Measurements from ENCODE around the gene SLIT1.

Gene SLIT1

DNA sequence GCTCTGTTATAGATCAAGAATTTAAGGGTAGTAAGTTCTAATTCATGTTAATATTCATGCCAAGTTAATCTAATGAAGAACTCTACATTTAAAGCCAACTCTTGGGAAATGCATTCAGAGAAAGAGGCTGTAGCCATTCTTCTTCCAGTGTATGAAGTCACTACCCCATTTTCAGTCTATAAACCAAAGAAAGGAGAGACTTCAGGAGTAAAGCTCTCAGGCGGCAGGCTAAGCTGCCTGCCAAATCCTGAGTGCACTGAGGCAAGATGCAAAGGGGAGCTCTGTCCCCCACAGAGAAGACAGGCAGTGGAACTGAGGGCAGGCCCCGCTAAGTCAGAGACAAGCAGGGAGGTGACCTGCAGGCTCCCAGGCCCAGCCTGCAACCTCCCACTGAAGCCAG is 41.5 kb downstream of the SLIT1 start:
- TF ChIP-seq, protein P1, sequence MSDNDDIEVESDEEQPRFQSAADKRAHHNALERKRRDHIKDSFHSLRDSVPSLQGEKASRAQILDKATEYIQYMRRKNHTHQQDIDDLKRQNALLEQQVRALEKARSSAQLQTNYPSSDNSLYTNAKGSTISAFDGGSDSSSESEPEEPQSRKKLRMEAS (IDR thresholded peaks at IDR 0.05): no peak
- no peak for TF ChIP-seq ZBTB7A (IDR thresholded peaks at IDR 0.05; ENCODE audit: low read depth)
- TF ChIP-seq TAF1 (IDR thresholded peaks at IDR 0.05; ENCODE audit: low read depth): no peak
- TF ChIP-seq FOXM1 (IDR thresholded peaks at IDR 0.05; ENCODE audit: borderline replicate concordance, low read depth): no peak
- TF ChIP-seq EP300 (IDR thresholded peaks at IDR 0.05; ENCODE audit: borderline replicate concordance): no peak
- TF ChIP-seq, protein P2, sequence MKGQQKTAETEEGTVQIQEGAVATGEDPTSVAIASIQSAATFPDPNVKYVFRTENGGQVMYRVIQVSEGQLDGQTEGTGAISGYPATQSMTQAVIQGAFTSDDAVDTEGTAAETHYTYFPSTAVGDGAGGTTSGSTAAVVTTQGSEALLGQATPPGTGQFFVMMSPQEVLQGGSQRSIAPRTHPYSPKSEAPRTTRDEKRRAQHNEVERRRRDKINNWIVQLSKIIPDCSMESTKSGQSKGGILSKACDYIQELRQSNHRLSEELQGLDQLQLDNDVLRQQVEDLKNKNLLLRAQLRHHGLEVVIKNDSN (IDR thresholded peaks at IDR 0.05): no peak
- TF ChIP-seq, protein P3, sequence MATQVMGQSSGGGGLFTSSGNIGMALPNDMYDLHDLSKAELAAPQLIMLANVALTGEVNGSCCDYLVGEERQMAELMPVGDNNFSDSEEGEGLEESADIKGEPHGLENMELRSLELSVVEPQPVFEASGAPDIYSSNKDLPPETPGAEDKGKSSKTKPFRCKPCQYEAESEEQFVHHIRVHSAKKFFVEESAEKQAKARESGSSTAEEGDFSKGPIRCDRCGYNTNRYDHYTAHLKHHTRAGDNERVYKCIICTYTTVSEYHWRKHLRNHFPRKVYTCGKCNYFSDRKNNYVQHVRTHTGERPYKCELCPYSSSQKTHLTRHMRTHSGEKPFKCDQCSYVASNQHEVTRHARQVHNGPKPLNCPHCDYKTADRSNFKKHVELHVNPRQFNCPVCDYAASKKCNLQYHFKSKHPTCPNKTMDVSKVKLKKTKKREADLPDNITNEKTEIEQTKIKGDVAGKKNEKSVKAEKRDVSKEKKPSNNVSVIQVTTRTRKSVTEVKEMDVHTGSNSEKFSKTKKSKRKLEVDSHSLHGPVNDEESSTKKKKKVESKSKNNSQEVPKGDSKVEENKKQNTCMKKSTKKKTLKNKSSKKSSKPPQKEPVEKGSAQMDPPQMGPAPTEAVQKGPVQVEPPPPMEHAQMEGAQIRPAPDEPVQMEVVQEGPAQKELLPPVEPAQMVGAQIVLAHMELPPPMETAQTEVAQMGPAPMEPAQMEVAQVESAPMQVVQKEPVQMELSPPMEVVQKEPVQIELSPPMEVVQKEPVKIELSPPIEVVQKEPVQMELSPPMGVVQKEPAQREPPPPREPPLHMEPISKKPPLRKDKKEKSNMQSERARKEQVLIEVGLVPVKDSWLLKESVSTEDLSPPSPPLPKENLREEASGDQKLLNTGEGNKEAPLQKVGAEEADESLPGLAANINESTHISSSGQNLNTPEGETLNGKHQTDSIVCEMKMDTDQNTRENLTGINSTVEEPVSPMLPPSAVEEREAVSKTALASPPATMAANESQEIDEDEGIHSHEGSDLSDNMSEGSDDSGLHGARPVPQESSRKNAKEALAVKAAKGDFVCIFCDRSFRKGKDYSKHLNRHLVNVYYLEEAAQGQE (IDR thresholded peaks at IDR 0.05; ENCODE audit: low read depth): no peak
- no peak for TF ChIP-seq TEAD4 (IDR thresholded peaks at IDR 0.05)
- TF ChIP-seq RAD21 (IDR thresholded peaks at IDR 0.05; ENCODE audit: low read depth): no peak
- TF ChIP-seq TCF12 (IDR thresholded peaks at IDR 0.05; ENCODE audit: low read depth): no peak
- no peak for TF ChIP-seq NFIC (IDR thresholded peaks at IDR 0.05)
- no peak for TF ChIP-seq CREB1 (IDR thresholded peaks at IDR 0.05; ENCODE audit: low read depth)
- no peak for TF ChIP-seq YY1 (IDR thresholded peaks at IDR 0.05; ENCODE audit: low read depth)
- no peak for TF ChIP-seq CEBPB (IDR thresholded peaks at IDR 0.05)
- TF ChIP-seq EGR1 (IDR thresholded peaks at IDR 0.05): no peak

DNA sequence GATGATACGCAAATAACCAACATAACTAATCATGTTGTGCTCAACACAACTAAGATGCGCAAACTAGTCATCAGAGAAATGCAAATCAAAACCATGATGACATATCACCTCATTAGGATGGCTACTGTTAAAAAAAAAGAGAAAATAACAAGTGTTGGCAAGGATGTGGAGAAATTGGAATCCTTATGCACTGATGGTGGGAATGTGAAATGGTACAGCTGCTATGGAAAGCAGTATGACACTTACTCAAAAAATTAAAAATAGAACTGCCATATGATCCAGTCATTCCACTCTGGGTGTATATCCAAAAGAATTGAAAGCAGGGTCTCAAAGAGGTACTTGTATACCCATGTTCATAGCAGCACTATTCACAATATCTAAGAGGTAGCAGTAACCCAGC is 42.9 kb downstream of the SLIT1 start:
- TF ChIP-seq EGR1 (IDR thresholded peaks at IDR 0.05) (no peak), NFIC (IDR thresholded peaks at IDR 0.05) (no peak), YY1 (IDR thresholded peaks at IDR 0.05; ENCODE audit: low read depth) (no peak), CREB1 (IDR thresholded peaks at IDR 0.05; ENCODE audit: low read depth) (no peak), CEBPB (IDR thresholded peaks at IDR 0.05) (no peak), ZBTB7A (IDR thresholded peaks at IDR 0.05; ENCODE audit: low read depth) (no peak), FOXM1 (IDR thresholded peaks at IDR 0.05; ENCODE audit: borderline replicate concordance, low read depth) (no peak), RAD21 (IDR thresholded peaks at IDR 0.05; ENCODE audit: low read depth) (no peak)
- TF ChIP-seq, protein P1 (IDR thresholded peaks at IDR 0.05): no peak
- TF ChIP-seq, protein P3 (IDR thresholded peaks at IDR 0.05; ENCODE audit: low read depth): no peak
- TF ChIP-seq, protein P2 (IDR thresholded peaks at IDR 0.05): no peak

DNA sequence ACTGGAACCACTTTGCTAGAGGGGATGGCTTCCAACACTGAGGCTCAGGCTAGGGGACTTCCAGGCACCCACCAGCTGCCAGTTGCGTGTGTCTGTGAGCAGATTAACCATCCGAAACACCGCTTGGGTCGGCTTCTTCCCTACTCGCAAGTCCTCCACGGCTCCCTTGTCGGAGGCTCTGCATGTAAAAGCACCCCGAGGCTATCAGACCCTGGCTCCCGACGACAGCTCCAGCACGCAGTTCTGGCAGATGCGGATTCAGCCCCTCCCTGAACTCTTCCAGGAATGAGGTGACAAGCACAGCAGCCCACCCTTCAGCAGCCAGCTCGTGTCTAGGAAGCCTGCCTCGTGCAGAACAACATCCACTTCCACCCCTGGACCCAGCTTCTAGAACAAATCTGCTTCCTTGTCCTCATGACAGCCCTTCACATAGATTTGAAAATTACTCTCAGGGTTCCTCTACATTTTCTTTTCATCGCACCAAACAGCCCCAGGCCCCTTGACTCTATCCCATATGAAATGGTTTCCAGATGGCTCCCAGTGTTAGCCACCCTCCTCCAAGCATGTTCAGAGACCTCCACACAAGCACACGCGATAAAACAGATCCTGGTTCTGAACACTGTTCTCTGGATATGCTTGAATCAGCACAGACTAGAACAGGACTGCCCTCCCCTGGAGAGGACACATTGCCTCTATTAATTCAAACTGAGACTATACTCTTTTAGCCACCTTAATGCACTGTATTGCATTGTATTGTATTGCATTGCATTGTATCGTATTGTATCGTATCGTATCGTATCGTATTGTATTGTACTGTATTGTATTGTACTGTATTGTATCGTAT is 44.6 kb downstream of the SLIT1 start:
- TF ChIP-seq EP300 (IDR thresholded peaks at IDR 0.05; ENCODE audit: borderline replicate concordance) (no peak), EGR1 (IDR thresholded peaks at IDR 0.05) (no peak), TEAD4 (IDR thresholded peaks at IDR 0.05) (no peak), YY1 (IDR thresholded peaks at IDR 0.05; ENCODE audit: low read depth) (no peak), RAD21 (IDR thresholded peaks at IDR 0.05; ENCODE audit: low read depth) (no peak), TAF1 (IDR thresholded peaks at IDR 0.05; ENCODE audit: low read depth) (no peak), NFIC (IDR thresholded peaks at IDR 0.05) (no peak), CREB1 (IDR thresholded peaks at IDR 0.05; ENCODE audit: low read depth) (no peak), FOXM1 (IDR thresholded peaks at IDR 0.05; ENCODE audit: borderline replicate concordance, low read depth) (no peak), CEBPB (IDR thresholded peaks at IDR 0.05) (no peak), TCF12 (IDR thresholded peaks at IDR 0.05; ENCODE audit: low read depth) (no peak), ZBTB7A (IDR thresholded peaks at IDR 0.05; ENCODE audit: low read depth) (no peak)
- TF ChIP-seq, protein P2 (IDR thresholded peaks at IDR 0.05): no peak
- TF ChIP-seq, protein P3 (IDR thresholded peaks at IDR 0.05; ENCODE audit: low read depth): no peak
- TF ChIP-seq, protein P1 (IDR thresholded peaks at IDR 0.05): no peak
